HG03460 (cell line): ENCODE results near the gene TULP1.

Experiments
- ATAC-seq: cut with Tn5 transposase; IDR thresholded peaks from one replicate; pipeline ENCODE4 v1.9.1; 2021; ENCODE audit not compliant: unreplicated experiment

TULP1 gene

DNA sequence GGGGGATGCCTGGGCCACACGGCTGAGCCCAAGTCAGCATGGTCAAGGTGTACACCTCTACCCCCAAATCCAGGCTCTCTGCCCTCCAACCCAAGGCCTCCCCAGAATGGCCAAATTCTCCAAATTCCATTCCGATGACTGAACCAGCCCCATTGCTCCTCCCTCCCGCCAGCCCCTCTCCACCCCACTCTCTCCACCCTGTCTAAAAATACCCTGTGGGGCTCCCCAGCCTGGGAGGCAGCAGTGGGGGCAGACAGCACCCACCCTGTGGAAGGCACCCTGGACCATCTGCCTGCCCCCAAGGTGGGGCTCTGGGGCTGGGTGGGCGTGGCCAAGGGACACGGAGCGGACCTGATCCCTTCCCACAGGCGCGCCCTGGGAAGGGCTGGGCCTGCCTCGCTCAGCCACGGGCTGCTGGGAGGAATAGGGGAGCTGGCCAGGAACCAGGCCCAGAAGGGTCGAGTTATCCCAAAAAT is 27.3 kb downstream of the TULP1 start:
- no peak for ATAC-seq

DNA sequence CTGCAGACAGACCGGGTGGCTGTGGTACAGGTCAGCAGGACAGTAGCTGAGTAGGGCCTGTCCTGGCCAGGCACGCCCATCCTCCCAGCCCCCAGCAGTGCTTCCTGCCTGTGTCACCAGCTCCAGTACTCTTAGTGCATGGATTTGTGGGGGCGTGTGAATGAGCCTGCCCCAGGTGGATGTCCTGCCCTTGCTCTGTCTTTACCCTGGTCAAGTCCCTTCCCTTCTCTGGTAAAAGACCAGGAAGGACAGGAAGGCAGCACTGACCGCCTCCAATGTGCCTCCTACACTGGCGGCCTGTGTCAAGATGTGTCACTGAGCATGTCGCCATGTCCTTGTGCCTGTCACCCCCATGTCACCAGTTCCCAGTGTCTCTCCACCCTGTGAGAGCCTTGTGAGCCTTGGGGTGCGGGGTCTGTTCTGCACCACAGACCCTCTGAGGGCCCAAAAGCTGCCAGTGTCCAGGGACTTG is 27.7 kb downstream of the TULP1 start:
- ATAC-seq, result no peak

DNA sequence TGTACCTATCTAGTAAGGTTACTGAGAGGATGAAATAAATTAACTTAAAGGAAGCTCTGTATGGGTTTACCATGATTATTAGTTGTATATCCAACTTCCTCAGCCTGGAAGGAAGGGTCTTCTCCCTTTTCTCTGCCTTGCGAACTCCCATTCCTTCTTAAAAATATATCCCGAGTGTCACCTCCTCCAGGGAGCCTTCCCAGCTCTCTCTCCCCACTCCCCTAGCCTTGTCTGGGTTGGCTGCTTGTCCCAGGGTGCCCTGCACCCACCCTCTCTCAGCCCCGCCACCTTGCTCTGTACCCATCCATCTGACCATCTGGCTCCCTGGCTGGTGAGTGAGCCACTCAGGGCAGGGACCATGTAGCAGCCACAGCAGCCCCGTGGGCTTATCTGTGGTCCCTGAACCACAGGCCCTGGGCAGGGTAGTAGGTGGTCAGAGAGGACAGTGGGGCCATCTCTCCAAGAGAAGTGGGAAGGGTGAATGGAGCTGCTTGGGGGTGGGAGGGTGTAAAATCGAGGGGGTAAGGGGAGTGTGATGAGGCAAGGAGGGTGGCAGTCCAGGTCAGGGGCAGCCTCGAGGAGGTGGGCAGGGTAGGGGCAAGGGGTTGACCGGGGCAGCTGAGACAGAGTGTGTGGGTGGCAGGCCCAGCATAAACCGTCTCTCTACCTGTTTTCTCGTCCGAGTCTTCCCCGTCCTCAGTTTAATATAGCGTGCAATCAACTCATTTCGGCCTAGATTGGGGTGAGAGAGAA is 28.6 kb downstream of the TULP1 start:
- ATAC-seq, result no peak

DNA sequence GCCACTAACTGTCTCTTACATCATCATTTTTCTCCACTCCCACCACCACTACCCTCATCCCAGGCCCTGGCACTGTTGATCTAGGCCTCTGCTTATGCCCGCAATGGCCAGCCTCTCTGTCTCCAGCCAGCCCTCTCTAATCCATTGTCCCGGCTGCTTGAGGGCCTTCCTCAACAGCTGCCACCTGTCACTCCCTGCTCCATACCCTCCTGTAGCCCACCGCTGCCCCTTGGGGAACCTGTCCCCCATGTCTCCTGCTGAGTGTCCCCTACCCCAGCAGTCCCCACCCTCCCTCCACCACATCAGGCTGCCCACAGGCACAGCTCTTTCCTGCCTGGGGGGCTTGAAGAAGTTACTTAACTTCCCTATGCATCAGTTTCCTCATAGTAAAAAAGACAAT is 29.2 kb downstream of the TULP1 start:
- no peak for ATAC-seq

DNA sequence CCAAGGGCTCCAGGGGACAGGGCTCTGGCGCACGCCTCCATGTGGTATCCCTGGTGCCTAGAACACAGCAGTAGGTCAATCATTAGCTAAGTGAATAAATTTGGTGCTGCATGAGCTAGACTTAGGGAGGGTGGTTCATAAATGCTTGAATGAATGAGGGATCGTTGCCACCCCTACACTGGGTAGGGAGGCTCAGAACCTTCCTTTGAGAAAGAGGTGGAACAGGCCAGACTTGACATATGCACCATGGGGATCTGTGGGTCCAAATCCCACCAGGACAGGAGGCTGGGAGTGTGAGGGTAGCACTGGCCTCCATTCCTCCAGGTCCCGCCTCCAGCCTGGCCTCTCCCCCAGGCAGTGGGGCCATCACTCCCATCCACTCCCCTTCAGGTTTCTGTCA is 29.6 kb downstream of the TULP1 start:
- ATAC-seq, result no peak

DNA sequence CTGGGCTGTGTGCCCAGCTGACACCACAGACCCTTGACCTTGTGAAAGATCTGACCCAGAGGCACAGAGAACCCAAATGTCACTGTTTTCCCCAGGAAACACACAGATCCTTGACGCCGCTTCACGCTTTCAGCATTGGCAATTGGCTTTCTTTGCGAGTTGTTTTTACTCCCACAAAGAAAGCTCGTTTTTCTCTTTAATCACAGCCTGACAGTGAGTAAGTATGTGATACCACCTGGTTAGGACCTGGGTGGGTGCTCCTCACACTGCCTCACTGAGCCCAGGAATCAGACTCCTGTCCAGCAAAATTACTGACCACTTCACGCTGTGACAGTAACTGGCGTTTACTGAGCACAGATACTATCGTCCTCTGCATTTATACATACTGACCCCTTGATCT is 31.5 kb downstream of the TULP1 start:
- ATAC-seq, result no peak

DNA sequence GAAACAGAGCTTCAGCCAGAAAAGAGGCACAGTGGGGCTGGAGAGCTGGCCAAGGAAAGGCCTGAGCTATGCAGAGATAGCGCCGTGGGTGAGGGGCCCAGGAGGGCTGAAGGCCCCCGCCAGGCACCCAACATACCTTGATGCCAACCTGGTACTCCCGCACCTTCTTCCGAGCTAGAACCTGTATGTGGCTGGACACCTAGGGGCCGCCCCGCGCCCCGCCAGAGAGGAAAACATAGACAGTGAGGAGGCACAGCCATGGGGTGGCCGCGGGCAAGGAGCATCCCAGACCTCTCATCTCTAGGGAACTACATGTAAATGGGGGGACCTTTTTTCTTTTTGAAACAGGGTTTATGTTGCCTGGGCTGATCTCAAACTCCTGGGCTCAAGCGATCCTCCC is 32.5 kb downstream of the TULP1 start:
- ATAC-seq, result no peak

DNA sequence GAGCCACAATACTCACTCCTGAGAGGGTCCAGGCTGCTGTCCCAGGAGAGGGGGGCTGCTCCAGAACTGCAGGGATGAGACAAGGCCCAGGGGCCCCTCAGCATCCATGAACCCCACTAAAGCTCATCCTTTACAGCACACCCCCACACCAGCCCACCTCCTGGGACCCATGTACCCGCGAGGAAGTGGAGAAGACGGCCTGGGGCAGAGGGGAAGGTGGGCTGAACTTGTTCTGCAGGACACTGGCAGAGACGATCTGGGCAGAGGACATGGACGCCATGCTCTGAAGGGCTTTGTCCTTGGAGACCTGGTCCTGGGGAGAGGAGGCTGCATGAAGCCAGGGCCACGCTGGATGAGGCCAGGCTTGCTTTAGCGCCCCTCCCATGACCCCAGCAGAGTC is 34.4 kb downstream of the TULP1 start:
- no peak for ATAC-seq

DNA sequence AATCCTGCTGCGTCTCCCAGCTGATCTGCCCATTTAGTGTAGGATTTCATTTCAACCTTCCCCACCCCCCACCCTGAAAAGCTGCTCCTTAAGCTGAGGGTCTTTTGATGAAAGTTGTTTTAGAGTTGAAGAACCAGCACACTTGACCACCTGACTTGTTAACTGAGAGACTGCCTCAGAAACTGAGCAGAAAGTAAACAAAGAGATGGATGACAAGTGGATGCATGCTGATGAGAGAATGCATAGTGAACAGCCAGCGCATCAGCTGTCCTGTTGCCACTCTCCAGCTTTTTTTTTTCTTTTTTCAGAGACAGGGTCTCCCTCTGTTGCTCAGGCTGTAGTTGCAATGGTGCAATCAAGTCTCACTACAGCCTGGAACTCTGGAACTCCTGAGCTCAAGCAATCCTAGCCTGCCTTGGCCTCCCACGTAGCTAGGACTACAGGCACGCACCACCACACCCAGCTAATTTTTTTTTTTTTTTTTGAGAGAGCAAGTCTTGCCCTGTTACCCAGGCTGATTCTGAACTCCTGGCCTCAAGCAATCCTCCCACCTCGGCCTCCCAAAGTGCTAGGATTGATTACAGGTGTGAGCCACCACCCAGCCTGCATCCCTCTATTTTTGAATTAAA is 35.0 kb downstream of the TULP1 start:
- ATAC-seq, result no peak

DNA sequence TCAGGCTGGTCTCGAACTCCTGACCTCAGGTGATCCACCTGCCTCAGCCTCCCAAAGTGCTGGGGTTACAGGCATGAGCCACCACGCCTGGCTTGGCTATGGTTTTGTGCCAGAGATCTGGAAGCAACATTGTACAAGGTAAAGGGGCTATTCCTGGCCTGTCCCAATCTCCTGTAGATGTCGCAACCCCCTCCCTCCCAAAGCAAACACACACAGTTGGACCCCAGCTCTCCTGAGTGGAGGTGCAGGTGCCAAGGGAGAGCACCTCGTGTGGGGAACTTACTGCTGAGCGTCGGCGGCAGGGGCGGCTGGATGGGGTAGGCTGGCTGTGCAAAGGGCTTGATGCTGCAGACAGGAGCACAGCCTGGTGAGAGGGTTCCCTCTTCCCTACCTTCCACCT is 35.7 kb downstream of the TULP1 start:
- no peak for ATAC-seq

DNA sequence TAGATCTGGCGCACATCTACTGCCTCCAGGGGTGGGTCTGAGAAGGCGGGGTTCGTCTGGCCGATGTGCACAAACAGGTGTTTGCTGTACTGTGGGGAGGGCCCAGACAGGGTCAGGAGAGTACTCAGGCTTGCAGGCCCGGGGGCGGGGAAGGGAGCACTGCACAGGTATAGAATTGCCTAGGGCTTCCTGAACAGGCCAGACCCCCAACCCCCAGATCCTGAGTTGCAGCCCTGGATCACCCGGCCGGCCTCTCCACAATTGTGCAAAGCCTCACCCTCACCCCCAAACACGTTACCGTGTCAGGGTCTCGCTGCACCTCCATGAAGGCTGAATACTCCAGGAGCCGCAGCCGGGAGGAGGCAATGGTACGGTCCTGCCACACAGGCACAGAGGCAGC is 36.7 kb downstream of the TULP1 start:
- no peak for ATAC-seq

DNA sequence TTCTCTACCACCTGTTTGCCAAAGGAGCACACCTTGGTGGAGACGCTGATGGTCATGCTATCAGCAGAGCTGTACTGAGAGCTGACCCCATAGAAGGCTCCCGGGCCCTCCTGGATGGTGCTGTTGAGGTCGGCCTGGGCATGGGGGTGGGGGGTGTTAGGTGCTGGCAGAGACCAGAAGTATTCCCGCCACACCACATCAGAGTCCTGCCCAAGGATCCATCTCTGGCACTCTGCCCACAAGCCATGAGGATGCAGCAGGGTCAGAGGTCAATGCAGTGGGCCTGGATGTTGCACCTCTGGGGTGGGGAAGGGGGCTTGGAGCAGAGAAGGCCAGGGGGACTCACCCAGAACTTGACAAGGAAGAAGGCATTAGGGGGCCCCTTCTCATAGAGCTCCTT is 37.1 kb downstream of the TULP1 start:
- no peak for ATAC-seq

DNA sequence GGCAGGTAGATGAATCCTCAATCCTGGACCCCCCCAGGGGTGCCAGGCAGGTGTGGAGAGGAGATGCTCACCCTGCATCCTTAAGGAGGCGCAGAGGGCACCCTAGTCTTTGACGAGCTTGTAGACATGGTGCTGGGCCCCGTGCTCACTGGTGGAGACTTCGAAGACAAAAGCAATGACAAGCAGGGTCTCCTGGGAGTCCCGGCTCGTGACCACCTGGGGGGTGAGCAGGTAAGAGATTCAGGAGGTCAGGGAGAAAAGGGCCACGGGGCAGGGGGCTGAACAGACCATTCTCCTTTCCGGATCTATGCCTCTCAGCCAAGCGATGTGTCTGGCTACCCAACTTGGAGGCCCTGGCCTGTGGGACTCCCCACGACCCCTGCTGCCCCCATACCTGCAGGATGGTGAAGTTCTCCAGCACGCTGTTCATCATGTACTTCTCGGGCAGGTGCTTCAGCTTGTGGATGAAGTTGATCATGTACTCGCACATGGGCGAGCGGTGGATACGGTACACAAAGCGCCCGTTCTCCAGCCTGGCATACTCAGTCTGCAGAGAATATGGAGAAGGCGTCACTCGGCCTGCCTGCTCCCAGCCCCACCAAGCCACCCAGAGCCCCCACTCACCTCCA is 37.6 kb downstream of the TULP1 start:
- ATAC-seq, result no peak

DNA sequence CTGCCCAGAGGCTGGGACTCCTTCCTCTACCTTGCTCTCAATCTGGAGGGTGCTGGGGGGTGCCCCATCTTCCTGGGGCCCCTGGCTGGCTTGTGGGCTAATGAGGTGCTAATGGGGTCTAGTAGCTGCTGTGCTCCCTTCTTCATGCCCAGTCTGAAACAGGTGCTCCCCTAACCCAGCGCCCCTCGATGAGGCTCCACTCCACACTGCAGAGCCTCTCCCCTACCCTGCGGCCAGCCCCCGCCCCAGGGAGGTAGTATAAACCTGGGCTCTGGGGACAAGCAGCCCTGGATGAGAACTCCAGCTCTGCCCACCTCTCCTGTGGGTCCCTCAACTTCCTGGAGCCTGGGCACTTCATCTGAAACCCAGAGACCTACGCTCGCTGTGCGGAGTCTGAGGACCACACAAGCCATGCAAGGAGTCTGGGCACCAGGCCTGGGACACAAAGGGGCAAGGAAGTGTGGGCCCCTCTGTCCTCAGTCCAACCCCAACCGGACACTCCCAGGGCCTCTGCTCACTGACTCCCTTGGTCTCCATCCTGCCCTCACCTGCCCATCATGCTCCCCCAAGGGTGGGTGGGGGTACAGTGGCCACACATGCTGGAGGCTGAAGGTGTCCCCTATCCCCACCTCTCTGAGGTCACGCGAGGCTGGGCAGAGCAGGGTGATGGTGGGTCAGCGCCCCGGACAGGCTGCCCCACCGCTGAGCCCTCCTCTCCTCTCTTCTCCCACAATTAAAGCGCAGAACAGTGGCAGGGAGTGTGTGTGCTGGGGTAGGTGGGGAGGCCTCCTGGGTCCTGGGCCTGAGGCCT is 38.4 kb downstream of the TULP1 start:
- no peak for ATAC-seq

DNA sequence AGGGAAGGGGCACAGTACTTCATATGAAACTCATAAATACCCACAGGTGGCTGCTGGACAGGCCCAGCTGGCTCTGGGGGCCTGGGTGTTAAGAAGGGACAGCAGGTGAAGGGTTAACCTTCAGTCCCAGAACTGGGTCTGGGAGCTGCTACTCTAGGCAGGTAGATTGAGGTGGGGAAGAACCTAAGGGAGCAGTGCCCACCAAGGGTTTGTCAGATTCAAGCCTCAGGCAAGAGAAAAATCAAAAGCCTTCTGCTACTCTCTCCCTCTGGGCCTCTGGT is 38.9 kb downstream of the TULP1 start:
- no peak for ATAC-seq

DNA sequence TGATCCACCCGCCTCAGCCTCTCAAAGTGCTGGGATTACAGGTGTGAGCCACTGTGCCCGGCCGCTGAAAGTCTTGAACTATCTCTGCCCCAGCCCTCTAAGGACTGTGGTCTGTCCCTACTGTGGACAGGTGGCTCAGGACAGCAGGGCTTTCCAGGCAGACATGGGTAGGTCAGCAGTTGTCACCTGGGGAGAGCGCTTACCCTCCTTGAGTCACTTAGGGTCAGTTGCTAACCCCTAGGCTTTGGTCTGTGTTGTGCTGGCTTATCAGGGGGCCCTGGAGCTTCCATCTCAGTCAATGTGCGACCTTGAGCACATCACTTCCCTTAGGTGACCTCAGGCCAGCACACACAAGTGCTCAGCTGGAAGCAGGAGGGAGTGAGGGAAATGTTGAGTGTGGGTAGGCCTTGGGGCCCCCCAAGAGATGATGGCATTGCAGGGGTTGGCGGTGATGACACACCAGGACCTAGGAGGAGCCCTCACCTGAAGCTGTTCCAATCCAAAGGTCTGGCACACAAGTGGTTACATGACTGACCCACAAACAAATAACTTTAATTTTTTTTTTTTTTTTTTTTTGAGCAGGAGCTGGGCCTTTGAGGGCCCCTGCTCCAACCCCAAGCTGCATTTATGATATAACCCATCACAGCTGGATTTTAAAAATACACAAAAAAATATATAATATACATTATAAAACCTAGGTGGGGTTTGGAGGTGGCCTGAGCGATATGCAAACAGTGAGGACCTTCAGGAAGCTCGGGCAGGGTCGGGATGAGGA is 39.4 kb downstream of the TULP1 start:
- ATAC-seq, result no peak

DNA sequence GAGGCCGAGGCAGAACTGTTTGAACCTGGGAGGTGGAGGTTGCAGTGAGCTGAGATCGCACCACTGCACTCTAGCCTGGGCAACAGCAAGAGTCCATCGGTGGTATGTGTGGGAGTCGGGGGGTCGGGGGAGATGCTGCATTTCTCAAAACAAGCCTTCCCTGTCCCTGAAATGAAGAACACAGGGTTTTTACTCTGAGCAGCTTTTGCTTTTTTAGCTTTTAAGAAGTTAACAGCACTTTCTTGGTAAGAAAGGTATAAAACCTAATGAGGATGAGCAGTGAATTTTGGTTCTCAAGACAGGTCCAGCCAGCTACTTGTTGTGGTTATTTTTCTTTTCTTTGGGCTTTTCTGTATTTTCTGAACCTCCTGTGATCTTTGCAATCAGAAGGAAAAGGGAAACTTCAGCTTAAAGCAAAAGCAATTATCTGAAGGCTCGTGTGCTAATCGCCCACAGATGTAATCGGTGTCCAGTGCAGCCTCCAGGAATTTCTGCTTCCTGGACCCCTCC is 40.8 kb downstream of the TULP1 start:
- no peak for ATAC-seq

DNA sequence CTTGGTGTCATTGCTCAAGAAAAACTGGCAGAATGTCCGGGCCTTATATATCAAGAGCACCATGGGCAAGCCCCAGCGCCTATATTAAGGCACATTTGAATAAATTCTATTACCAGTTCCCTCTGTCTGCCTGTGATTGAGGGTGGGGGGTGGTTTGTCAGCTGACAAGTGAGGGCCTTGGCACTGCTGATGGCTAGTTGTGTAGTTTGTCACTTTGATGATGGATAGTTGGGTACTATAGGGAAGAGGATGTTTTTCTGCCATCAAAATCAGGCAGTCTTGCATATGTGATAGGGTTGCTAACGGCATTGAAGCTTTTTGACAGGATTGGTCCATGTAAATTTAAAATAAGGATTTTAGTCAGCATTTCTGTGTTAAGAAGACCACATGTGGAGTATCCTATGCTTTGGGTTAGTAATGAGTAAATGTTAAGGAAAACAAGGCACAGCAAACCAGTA is 42.0 kb downstream of the TULP1 start:
- ATAC-seq, result no peak

DNA sequence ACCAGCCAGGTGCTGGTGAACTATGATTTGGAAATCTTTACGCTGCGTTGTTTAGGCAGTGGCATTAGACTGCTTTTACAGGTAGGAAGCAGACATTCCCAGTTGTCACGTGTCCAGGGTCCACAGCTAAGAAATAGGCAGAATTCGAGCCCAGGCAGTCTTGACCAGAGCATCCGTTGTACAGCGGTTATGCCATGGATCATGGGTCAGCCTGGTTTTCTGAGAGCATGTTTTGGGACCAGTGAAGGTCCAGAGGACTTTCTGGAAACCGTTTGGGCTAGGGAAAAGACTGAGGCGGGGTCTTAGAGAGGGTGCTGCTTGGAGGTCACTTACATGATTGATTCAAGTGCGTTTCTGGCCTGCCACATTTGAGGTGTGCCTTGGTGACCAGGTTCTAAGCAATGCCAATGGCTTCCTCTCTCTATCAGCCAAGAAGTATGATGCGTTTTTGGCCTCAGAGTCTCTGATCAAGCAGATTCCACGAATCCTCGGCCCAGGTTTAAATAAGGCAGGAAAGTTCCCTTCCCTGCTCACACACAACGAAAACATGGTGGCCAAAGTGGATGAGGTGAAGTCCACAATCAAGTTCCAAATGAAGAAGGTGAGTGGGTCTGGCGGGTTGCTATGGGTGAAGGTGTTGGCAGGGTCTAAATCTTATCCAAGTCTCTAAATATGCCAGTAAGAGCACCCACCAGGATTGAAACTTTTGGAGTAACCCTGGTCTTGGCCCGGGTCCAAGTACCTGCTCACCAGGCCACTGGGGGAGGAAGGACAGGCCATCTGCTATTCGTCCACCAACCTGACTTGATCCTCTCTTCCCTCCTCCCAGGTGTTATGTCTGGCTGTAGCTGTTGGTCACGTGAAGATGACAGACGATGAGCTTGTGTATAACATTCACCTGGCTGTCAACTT is 42.7 kb downstream of the TULP1 start:
- no peak for ATAC-seq
